Brain pericyte (primary cell): Measurements from ENCODE around the gene ZNF385A.
"Not testable (repeated sequence)": the region's sequence is repeated elsewhere in the genome, so short reads cannot be mapped to it uniquely, and the experiment has no call there.

Experiments
- DNase-seq: peaks from one replicate; pipeline ENCODE4 v3.0.0-alpha.2; 2012; ENCODE audit warnings: low read depth, low spot score

Gene ZNF385A

DNA sequence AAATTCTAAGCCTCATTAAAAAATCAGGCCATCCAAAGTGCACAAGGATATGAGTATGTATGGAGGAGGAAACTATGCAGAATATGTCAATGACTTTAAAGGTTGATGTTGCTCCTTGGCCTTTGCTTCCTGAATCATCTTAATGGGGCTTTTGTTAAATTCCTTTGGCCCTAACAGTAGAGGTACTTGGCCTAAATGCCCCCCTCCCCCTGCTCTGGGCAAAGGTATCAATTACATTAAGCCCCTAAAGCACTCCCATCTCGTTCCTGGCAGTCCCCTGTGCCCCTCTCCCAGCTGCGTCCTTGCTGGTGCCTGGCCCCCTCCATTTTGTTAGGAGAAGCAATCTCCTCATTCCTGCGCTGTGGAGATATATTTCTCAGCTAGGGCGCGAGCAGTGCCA lies 54.8 kb downstream of the ZNF385A start:
- no peak for DNase-seq

DNA sequence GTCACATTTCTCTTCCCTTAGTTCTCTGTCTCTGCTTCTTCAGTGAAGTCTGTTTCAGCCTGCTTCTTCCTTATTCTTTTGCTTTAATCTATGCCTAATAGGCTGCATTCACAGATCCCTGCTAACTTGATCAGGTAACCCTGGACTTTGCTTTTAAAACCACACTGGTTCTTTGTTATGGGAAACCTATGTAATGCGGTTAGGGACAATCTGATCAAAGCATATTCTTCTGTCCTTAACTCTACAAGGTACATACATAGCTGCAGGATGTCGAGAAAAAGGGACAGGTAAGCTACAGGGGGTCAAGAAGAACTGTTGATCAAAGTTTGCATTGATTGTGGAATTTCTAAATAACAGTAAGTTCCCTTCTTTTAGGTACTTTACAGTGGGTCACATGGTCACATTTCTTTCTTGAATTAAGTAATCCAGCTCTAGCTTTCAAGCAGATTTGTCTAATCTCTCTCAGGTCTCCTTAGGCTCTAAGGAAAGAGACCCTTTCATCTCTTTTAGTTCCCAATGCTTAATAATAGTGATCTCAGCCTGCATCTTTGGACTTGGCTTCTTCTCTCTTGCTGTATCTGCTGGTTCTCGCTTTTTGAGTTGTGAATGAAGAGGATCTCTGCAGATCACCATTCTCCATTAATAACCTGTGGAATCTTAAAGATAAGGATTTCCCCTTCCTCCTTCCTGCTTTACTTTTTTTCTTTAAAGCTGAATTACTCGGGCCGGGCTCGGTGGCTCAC lies 55.8 kb downstream of the ZNF385A start:
- no peak for DNase-seq

DNA sequence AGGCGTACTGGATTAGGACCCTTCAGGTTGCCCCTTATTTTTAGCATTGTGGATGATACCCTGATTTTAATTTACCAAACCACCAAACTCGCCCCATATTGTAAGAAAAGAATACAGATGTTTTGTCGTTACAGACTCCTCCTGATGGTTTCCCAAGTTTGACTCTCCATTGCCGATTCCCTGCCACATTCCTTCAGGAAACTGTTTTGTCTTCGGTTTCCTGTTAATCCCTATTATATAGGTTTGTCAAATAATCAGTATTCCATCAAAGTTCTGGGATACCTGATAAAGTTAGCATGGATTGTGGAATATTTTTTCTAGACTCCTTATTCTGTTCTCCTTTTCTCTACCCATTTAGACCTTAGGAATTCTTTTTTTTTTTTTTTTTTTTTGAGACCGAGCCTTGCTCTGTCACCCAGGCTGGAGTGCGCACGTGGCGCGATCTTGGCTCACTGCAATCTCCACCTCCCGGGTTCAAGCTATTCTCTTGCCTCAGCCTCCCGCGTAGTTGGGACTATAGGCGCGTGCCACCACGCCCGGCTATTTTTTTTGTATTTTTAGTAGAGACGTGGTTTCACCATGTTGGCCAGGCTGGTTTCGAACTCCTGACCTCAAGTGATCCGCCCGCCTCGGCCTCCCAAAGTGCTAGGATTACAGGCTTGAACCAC lies 59.0 kb downstream of the ZNF385A start:
- not testable (repeated sequence) for DNase-seq

DNA sequence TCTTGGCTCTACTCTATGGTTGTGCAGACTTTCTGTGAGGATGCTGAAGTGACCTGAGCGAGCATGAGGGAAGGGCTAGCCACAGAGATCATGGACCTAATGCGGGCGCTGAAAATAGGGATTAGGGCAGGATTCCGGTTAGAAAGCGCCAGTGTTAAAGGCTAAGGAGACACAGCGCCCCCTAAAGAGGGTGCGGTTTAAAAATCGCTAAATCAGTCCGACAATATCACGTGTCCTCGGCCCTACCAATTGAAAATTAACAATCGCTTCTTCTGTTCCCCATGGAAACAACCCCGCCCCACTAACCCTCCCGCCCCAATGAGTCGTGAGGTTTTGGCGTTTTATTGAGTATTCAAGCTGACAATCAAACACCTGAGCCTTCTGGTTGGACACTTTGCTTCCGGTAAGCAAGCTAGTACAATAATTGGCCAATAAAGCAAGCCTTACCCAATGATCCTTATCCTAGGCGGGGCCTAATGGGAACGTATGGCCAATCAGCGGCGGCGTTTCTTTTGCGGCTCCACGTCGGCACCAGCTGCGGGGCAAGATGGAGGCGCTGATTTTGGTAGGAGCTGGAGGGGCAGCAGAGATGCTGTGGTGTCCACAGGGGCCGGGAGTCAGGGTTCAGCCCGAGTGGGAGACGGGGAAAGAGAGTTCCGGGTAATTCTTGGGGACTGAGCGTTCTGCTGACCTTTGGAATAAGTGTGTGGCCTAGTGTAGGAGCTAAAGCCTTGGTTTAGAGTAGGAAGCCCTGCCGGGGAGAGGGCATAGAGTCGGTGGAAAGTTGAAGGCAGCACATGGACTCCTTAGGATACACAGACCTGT lies 59.7 kb downstream of the ZNF385A start, which contains the start of gene COPZ1:
COPZ1 (plus strand) TSS at position 515 of the 825 bp plus-strand sequence; CDS start at position 548, 33 bp downstream.
- DNase-seq = peak; percentile 97

DNA sequence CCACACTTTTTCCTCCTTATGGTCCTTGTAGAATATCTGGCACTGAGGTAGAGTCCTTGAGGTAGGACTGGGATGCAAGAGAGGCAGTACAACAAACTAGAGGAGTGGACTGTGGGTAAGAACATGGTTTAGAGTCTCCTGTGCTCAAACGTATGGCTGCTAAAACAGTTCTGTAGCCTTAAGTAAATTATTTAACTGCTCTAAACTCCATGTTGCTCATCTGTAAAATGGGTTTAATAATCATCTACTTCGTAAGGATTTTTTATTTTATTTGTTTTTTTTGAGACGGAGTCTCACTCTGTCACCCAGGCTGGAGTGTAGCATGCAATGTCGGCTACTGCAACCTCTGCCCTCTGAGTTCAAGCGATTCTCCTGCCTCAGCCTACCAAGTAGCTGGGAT lies 63.2 kb downstream of the ZNF385A start:
- no peak for DNase-seq
